NCI-H2029 (cell line): ENCODE results near the gene IFNA2.
"Not testable (repeated sequence)": the region's sequence is repeated elsewhere in the genome, so short reads cannot be mapped to it uniquely, and the experiment has no call there.

Experiments used
- DNase-seq: peaks from one replicate; lab custom pipeline; 2025; lab: John Stamatoyannopoulos, UW

The IFNA2 gene

DNA sequence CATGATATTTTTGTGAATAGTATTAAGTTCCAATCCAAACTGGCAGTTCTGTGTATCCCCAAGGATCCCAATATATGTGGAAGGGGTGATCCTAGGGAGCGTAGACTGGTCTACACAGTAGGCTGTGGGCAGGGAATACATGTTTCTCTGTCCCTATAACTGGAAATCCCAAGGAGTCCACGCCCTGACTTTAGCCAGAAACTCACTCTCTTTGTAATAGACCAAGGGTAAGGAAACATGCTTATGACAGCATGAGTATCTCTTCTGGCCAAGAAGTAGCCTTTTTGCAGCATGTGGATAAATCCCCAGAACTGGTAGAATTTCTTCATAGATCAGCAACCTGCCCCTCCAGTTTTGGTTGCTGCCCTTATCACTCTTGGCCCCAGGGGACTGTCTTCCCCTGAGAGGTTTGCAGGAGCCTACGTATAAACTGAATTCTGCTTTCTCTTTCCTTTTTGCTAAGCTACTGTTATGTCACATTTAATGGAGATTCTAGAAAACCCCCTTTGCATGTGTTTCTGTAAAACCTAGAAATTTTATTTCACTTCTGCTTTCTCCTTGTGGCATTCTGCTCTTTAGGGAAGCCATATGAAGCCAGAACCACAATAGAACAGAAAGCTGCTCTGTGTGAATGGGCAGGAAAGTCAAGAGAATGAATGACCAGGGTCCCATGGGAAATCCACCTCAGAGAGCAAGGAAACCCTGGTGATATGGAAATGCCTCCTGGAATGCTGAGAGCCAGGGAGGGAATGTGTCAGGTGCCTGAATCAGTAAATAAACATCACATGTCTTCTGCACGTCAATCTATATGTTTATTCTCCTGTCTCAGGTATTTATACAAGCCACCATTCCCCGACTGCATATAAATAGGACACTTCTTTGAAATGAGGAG lies 3.5 kb downstream of the IFNA2 start:
- no peak for DNase-seq

DNA sequence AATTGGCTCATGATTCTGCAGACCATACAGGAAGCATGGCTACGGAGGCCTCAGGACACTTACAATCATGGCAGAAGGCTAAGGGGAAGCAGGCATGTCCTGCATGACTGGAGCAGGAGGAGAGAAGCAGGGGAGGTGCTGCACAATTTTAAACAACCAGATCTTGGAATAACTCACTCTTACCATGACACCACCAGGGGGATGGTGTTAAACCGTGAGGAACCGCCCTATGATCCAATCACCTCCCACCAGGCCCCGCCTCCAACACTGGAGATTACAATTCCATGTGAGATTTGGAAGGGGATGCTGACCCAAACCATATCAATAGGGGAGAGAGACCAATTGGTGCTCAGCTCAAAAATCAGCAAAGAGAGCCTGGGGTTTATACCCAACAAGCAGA lies 13.7 kb downstream of the IFNA2 start:
- not testable (repeated sequence) for DNase-seq

DNA sequence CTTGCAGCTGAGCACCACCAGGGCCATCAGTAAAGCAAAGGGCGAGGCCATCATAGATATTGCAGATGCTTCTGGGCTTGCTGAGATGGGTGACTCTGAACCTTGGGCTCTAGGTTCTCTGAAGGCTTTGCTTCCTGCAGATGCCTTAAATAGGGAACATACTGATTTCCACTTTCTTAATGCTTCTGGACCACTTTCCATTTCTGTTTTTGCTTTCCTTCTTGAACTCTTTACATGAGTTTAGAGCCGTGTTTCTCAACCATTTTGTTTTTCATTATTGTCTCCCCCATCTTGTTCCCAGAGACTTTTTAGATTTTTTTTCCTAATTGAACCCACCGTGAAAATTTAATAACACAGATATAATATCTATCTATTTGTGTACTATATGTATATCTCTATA lies 17.2 kb downstream of the IFNA2 start, which contains the start of gene IFNA13:
TSS of gene IFNA13 (minus strand) at position 101 of the 400 bp plus-strand sequence. CDS start at position 54, 47 bp downstream.
- DNase-seq: no peak

DNA sequence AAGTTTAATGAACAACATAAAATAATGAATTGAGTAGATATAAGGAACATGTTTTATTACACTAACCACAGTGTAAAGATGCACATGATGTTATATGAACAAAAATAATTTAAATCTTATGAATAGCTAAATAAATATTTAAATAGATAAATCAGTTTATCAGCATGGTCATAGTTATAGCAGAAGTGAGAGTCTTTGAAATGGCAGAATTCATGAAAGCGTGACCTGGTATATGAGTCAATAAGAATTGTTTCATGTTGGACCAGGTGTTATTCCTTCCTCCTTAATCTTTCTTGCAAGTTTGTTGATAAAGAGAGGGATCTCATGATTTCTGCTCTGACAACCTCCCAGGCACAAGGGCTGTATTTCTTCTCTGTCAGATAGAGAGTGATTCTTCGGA lies 18.0 kb downstream of the IFNA2 start:
- not testable (repeated sequence) for DNase-seq

DNA sequence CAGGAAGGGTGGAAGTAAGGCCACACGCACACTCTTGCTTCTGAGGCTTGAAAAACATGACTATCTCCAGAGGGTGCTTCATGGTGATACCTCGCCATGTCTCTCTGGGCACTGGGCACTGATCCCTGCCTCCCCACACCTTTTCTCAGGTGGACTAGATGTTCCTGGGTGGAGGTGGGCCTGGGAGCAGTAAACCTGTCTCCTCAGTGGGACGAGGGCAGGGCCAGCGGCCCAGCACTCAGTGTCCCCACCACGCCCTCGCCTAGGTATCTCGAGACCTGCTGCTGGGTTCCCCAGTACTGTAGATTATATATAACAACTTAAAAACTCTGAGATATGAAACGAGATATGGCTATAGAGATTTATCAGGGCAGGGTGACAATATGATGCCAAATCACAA lies 22.9 kb downstream of the IFNA2 start:
- no peak for DNase-seq

DNA sequence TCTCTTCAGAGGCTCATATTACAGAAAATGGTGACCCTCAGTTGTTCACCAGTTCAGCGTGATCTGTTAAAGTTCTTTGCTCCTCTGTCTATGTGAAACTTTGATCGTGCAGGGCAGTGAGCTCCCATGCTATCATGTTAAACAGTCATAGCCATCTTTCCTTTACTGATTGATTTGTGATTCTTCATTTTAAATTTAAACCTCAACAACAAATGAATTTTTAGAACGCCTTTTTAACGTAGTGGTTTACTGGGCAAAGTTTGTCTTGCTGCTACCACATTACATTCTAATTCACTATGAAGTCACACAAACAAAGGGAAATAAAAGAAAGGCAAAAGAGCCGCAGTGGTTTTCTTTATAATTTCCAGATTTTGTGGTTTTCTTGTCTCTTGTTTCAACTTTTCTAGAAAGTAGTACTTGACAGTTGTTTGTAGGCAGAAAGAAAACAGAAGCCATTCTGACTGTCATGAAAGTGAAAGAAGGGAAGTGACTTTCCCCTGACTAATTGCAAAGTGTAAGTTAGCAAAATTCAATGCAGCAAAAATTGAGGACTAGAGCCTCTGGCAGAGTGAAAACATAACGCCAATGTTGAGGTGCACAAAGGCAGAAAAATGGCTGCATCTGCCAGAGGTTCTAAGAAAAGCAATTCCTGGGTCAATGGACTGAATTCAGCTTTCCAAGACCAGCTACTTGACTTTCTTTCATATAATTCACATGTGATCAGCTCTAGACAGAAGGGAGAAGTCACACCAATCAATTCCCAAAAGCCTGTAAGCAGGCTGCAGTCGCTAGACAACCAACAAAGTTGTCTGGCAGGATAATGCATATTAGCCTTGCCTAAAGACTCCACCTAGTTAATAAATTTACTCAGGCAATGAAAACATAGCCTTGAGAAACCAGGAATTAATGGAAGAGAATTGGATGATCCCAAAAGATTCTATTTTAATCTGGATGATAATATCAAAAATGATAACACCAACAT lies 27.4 kb downstream of the IFNA2 start:
- DNase-seq: no peak

DNA sequence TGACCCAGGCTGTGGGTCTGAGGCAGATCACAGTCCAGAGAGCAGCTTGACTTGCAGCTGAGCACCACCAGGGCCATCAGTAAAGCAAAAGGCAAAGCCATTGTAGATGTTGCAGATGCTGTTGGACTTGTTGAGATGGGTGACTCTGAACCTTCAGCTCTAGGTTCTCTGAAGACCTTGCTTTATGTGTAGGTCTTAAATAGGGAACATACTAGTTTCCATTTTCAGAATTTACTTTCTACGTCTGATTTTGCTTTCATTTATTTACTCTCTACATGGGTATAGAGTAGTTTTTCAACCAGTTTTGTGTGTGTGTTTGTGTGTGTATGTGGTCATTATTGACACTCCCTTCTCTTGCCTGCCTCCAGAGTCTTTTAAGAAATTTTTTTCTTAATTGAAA lies 34.4 kb downstream of the IFNA2 start, which contains the start of gene IFNA6:
TSS of gene IFNA6 (minus strand) at position 101 of the 400 bp plus-strand sequence. CDS start at position 101, 0 bp downstream.
- no peak for DNase-seq

DNA sequence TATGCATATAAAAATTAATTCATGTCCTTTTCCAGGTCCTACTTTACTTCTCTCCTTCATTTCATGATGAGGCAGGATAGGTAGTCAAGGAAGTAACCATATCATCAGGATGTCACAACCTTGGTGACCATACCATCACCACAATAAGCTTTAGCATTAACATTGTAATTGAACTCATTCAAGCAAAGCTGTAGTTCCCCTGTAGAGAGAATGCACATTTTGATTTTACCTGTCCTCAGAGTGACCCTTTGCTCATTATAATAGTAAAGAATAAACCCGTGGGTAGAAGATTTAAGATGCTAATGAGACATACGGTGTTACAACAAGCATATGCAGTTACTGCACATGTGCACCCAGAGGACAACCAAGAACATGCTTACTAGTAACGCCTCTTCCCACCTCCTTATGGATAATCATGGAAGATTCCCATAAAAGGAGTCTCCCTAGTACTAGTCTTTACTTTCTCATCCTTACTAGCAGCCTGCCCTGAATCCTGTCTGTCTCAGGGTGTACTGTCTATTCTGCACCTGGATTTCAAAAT lies 36.7 kb downstream of the IFNA2 start:
- DNase-seq: no peak

DNA sequence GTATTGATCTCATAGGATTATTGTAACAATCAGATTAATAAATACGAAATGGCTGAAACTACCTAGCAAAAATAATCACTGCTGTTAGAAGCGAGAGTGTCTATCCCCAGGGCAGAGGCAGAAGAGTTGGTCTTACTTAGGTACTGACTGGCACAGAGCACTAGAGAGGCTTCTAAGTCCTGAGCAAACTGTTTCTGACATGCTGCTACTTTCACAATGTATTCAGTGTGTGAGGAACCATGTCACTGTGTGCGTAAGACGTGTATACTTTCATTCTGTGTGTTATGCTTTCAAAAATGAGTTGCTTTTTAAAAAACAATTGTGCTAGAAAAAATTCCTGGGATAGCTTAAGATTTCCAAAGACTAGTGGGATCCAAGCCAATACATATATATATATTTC lies 44.5 kb downstream of the IFNA2 start:
- DNase-seq: no peak

DNA sequence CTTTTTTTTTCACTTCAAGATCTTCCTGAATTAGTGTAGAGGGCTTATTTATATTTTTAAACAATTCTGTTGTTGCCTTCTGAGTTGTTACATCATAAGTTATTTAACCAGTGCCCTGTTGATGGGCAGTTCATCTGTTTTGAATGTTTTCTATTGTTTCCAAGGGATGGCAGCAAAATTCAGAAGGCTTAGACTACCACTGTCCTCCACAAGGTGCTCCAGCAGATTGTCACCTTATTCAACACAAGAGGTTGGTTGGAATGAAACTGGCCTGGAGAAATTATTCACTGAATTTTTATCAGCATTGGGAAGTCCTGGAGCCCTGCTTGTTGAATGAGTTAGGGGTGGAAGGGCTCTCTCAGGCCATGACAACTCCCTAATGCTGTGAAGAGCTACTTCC lies 48.7 kb downstream of the IFNA2 start:
- no peak for DNase-seq

DNA sequence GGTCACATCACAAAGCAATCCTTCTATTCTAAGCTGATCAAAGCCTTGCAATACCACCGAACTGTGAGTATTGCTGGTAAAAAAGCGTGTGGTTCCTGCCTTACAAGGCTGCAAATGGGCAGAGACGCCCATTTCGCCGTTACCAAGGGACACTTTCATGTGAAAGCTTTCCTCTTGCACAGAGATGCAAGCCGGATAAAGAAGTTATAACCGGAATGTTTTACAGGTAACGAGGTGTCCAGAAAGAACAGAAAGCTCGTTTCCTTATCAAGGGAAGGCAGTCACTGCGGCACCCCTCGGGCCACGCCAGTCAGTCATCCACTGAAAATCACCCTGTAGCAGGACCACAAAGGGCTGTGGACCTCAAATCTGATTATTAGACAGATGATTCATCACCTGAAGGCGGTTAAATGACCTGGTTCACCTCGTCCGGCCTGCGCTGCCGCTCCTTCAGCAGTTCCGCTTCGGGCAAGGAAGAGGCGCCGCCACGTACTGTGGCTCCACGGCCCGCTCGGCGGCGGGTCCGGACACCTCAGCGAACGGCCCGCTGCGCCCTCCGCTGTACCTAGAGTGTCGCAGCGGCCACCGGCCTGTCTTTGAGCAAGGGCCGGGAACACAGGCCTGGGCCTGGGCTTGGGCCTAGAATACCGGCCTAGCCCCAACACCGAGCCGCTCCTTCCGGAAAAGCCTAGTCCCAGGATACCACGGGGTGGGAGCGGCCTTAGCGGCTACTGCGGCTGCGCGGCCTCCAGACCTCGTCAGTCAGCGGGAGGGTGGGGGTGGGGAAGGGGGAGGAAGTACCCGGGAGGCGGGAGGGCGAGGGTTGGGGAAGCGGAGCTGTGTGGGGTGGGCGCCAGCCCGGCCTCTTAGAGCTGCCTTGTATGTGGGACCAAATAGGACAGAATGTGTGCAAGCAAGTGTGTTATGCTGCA lies 50.2 kb downstream of the IFNA2 start, which contains the start of gene KLHL9:
TSS of gene KLHL9 (minus strand) at position 704 of the 932 bp plus-strand sequence. CDS start at position 159, 545 bp downstream.
- peak; percentile 93 for DNase-seq
